ENCODE results near the gene AMDHD1. TPM values are rescaled to one million over a fixed set of nuclear protein-coding genes. Genes with fewer than 3 reads are reported as not detected.

The AMDHD1 gene
- total and polyA plus RNA-seq, 8 donors: 0.74 to 2.4 (median 1.2) TPM

GRCh38 chr12:95997911-95998510, 54.9 kb downstream of the AMDHD1 start:
- intact Hi-C loops (cut with DNase I): loop anchor here in 1 of 2 donors (10.0 kb wide), 1 partner anchor 83 kb away; no protein-coding TSS in a partner anchor

GRCh38 chr12:95998611-95999286, 55.6 kb downstream of the AMDHD1 start:
- intact Hi-C loops (cut with DNase I): loop anchor here in 1 of 2 donors (10.0 kb wide), 1 partner anchor 84 kb away; no protein-coding TSS in a partner anchor
- H3K27ac ChIP-seq: peak overlapping the region in 1 of 2 donors; percentile 89

More at GRCh38 chr12:95997911-95998510, 54.9 kb downstream of the AMDHD1 start:
- H3K9me3 ChIP-seq: no peaks in the 10 kb centered on the region
- H3K27ac ChIP-seq: peak overlapping the region in 1 of 2 donors; percentile 89
- peak; percentile 38 for ATAC-seq
- peaks cover 0 to 43% of the 10 kb centered on the region in 2 donors for H3K4me1 ChIP-seq
- no peak overlapping the region for H3K4me3 ChIP-seq
- DNase-seq: no peak
- no peak for TF ChIP-seq CTCF (IDR thresholded peaks at IDR 0.05)
- peaks cover 0 to 39% of the 10 kb centered on the region in 2 donors for H3K36me3 ChIP-seq
- no peaks in the 10 kb centered on the region for H3K27me3 ChIP-seq

GRCh38 chr12:95999484-95999883, 56.4 kb downstream of the AMDHD1 start:
- Histone ChIP-seq H3K27ac (peak overlapping the region in 1 of 2 donors; percentile 89), H3K9me3 (no peaks in the 10 kb centered on the region), H3K27me3 (no peaks in the 10 kb centered on the region), H3K4me3 (no peak overlapping the region), H3K4me1 (peaks cover 0 to 43% of the 10 kb centered on the region in 2 donors), H3K36me3 (peaks cover 0 to 49% of the 10 kb centered on the region in 2 donors)
- intact Hi-C loops (cut with DNase I): loop anchor here in 1 of 2 donors (10.0 kb wide), 1 partner anchor 85 kb away; no protein-coding TSS in a partner anchor
- ATAC-seq (no peak), DNase-seq (no peak)
- TF ChIP-seq CTCF (IDR thresholded peaks at IDR 0.05): no peak

More at GRCh38 chr12:95998611-95999286, 55.6 kb downstream of the AMDHD1 start:
- Histone ChIP-seq H3K27me3 (no peaks in the 10 kb centered on the region), H3K4me3 (no peak overlapping the region), H3K36me3 (peaks cover 0 to 42% of the 10 kb centered on the region in 2 donors), H3K4me1 (peaks cover 0 to 43% of the 10 kb centered on the region in 2 donors), H3K9me3 (no peaks in the 10 kb centered on the region)
- peak; percentile 63 to 69 for TF ChIP-seq CTCF (IDR thresholded peaks at IDR 0.05)
- ATAC-seq (peak; percentile 92), DNase-seq (peak in 1 of 4 donors; percentile 62)

GRCh38 chr12:96000858-96001257, 57.7 kb downstream of the AMDHD1 start:
- DNase-seq: no peak
- no peak for TF ChIP-seq CTCF (IDR thresholded peaks at IDR 0.05)
- Histone ChIP-seq H3K36me3 (peaks cover 0 to 63% of the 10 kb centered on the region in 2 donors), H3K9me3 (no peaks in the 10 kb centered on the region), H3K4me1 (peaks cover 0 to 31% of the 10 kb centered on the region in 2 donors), H3K27ac (no peak overlapping the region), H3K27me3 (no peaks in the 10 kb centered on the region), H3K4me3 (no peak overlapping the region)
- ATAC-seq: no peak
- intact Hi-C loops (cut with DNase I): no loop called here

GRCh38 chr12:96006727-96007126, 63.6 kb downstream of the AMDHD1 start:
- DNase-seq: no peak

More at GRCh38 chr12:96006727-96007126, 63.6 kb downstream of the AMDHD1 start:
- no peaks in the 10 kb centered on the region for H3K4me1 ChIP-seq
- intact Hi-C loops (cut with DNase I): no loop called here
- H3K27me3 ChIP-seq: no peaks in the 10 kb centered on the region
- no peak for TF ChIP-seq CTCF (IDR thresholded peaks at IDR 0.05)
- H3K36me3 ChIP-seq: peaks cover 8 to 98% of the 10 kb centered on the region in 2 donors
- no peaks in the 10 kb centered on the region for H3K9me3 ChIP-seq
- no peak overlapping the region for H3K27ac ChIP-seq
- ATAC-seq: no peak
- no peak overlapping the region for H3K4me3 ChIP-seq

Data from left lung (tissue), 10 donors.